ENCODE results near the gene GATD1.

Gene GATD1

DNA sequence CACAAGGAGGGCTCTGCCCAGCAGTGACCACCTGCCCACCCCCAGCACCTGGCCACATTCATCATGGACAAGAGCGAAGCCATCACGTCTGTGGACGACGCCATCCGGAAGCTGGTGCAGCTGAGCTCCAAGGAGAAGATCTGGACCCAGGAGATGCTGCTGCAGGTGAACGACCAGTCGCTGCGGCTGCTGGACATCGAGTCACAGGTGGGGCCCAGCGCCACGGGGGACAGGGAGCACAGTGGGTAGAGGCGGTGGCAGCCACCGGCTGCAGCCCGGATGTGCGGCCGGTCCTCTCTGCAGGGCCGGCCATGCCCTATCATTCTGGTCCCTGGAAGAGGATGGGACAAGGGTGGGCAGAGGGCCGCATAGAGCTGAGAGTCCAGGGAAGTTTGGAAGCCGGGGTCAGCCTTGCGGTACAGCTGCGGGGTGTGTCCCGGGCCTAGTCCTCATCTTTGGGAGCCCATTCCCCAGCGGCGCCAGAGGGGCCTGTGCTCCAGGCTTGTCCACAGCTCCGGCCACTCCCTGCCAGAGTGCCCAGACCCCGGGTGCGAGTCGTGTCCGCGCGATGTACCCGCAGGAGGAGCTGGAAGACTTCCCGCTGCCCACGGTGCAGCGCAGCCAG lies 57.2 kb downstream of the GATD1 start:
- TF ChIP-seq, protein P1, sequence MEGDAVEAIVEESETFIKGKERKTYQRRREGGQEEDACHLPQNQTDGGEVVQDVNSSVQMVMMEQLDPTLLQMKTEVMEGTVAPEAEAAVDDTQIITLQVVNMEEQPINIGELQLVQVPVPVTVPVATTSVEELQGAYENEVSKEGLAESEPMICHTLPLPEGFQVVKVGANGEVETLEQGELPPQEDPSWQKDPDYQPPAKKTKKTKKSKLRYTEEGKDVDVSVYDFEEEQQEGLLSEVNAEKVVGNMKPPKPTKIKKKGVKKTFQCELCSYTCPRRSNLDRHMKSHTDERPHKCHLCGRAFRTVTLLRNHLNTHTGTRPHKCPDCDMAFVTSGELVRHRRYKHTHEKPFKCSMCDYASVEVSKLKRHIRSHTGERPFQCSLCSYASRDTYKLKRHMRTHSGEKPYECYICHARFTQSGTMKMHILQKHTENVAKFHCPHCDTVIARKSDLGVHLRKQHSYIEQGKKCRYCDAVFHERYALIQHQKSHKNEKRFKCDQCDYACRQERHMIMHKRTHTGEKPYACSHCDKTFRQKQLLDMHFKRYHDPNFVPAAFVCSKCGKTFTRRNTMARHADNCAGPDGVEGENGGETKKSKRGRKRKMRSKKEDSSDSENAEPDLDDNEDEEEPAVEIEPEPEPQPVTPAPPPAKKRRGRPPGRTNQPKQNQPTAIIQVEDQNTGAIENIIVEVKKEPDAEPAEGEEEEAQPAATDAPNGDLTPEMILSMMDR (IDR thresholded peaks at IDR 0.05; ENCODE audit: low read depth, low read length), result no peak
- no peak for DNase-seq (ENCODE audit: low read depth in 2 of 2)
- H3K4me3 ChIP-seq (replicated peaks in 1 of 2; ENCODE audit: low read depth in 2 of 2, low read length in 2 of 2), result no peak overlapping the region

DNA sequence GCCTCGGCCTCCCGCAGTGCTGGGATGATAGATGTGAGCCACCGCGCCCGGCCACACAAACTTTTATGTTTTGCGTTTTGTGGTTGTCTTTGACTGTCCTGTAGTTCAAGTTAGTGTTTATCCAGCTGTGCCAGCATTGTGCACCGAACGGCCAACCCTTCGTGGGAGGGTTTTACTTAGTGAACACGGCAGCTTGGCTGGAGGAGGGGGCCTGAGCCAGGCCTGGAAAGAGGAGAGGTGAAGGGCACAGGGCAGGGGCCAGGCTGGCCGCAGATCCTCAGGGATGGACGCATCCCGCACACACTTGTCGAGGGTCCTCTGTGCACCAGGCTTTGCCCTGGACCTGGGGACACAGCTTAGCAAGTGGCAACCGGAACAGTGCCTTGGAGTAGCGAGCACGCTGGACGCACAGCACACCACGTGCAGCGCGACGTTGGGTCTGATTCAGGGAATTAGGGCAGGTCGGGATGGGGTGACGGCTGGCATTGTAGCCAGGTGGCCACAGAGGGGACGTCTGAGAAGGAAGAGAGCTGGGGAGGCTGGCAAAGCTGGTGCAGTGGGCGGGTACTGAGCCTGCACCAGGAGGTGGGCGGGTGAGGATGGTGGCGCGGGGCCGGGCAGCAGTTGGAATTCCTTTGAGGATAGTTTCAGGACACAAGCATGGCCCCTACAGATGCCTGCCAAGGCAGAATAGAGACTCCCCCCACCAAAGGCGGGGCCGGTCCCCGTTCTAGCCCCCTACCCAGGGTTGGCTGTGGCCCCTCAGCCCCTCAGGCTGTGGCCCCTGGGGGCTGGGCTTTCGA lies 57.9 kb downstream of the GATD1 start:
- TF ChIP-seq, protein P1 (IDR thresholded peaks at IDR 0.05; ENCODE audit: low read depth, low read length), result no peak
- H3K4me3 ChIP-seq (replicated peaks in 1 of 2; ENCODE audit: low read depth in 2 of 2, low read length in 2 of 2), result no peak overlapping the region
- no peak for DNase-seq (ENCODE audit: low read depth in 2 of 2)
